Fibroblast of gingiva (primary cell): Measurements from ENCODE around the gene ZNF783.
"Not testable (repeated sequence)": the region's sequence is repeated elsewhere in the genome, so short reads cannot be mapped to it uniquely, and the experiment has no call there.

ENCODE experiments used
- DNase-seq: peaks from one replicate; pipeline ENCODE4 v3.0.0-alpha.2; 2011; ENCODE audit warnings: low read depth

The ZNF783 gene

GRCh38 chr7:149240637-149241036 lies 21.4 kb upstream of the ZNF783 start:
- DNase-seq: no peak

GRCh38 chr7:149241696-149242095 lies 20.3 kb upstream of the ZNF783 start:
- DNase-seq: no peak

GRCh38 chr7:149245244-149245643 lies 16.8 kb upstream of the ZNF783 start:
- DNase-seq: no peak

- no peak for DNase-seq
Measured at GRCh38 chr7:149245744-149246143, 16.3 kb upstream of the ZNF783 start.

- DNase-seq: no peak
Measured at GRCh38 chr7:149248777-149249176, 13.2 kb upstream of the ZNF783 start.

GRCh38 chr7:149250151-149250550 lies 11.8 kb upstream of the ZNF783 start:
- not testable (repeated sequence) for DNase-seq

- DNase-seq: not testable (repeated sequence)
Measured at GRCh38 chr7:149251518-149251917, 10.5 kb upstream of the ZNF783 start.

GRCh38 chr7:149252378-149252777 lies 9.6 kb upstream of the ZNF783 start:
- DNase-seq: no peak

GRCh38 chr7:149253665-149254064 lies 8.3 kb upstream of the ZNF783 start:
- no peak for DNase-seq

- DNase-seq: no peak
Measured at GRCh38 chr7:149254181-149254858, 7.7 kb upstream of the ZNF783 start.

- DNase-seq: no peak
Measured at GRCh38 chr7:149255174-149255573, 6.8 kb upstream of the ZNF783 start.

GRCh38 chr7:149256568-149256967 lies 5.4 kb upstream of the ZNF783 start:
- no peak for DNase-seq

- DNase-seq: no peak
Measured at GRCh38 chr7:149257146-149257545, 4.8 kb upstream of the ZNF783 start.

- DNase-seq: peak; percentile 32
Measured at GRCh38 chr7:149261316-149261828, 624 bp upstream of the ZNF783 start.

GRCh38 chr7:149266451-149266850 lies 4.5 kb downstream of the ZNF783 start:
- no peak for DNase-seq

GRCh38 chr7:149267733-149268132 lies 5.7 kb downstream of the ZNF783 start:
- DNase-seq: no peak

- DNase-seq: not testable (repeated sequence)
Measured at GRCh38 chr7:149274424-149274823, 12.4 kb downstream of the ZNF783 start.

- no peak for DNase-seq
Measured at GRCh38 chr7:149277871-149278270, 15.9 kb downstream of the ZNF783 start.

GRCh38 chr7:149278396-149278795 lies 16.4 kb downstream of the ZNF783 start:
- no peak for DNase-seq

- DNase-seq: no peak
Measured at GRCh38 chr7:149279111-149279743, 17.2 kb downstream of the ZNF783 start.

- no peak for DNase-seq
Measured at GRCh38 chr7:149280151-149280550, 18.2 kb downstream of the ZNF783 start.

GRCh38 chr7:149280661-149281507 lies 18.9 kb downstream of the ZNF783 start:
- DNase-seq: no peak
